Thymus (tissue), 11 donors: Measurements from ENCODE around the gene CD248. TPM values are rescaled to one million over a fixed set of nuclear protein-coding genes. Genes with fewer than 3 reads are reported as not detected.
A peak's percentile ranks its signal among the peaks of the same experiment; 100 is the strongest.
"Not testable (repeated sequence)": the region's sequence is repeated elsewhere in the genome, so short reads cannot be mapped to it uniquely, and the experiment has no call there.

ENCODE experiments used
- DNase-seq, 9 donors: peaks; one replicate each; pipeline ENCODE4 v3.0.0-alpha.2; 2013; ENCODE audit warnings: low spot score in 9 of 9, low read depth in 6 of 9, missing footprints in 1 of 9
- H3K27ac ChIP-seq, 2 donors: one replicate each; pipeline ENCODE4 v1.5.1; 2013; ENCODE audit warnings: control low read depth in 1 of 2, low read depth in 1 of 2, low read length in 1 of 2, mild to moderate bottlenecking in 1 of 2, moderate library complexity in 1 of 2
- H3K27me3 ChIP-seq, 2 donors: one replicate each; pipeline ENCODE4 v1.5.1; 2013; ENCODE audit warnings: low read length in 1 of 2; ENCODE audit not compliant: control insufficient read depth in 2 of 2, insufficient read depth in 1 of 2
- H3K36me3 ChIP-seq, 2 donors: one replicate each; pipeline ENCODE4 v1.5.1; 2013; ENCODE audit warnings: low read length in 1 of 2, mild to moderate bottlenecking in 1 of 2, moderate library complexity in 1 of 2; ENCODE audit not compliant: control insufficient read depth in 2 of 2, insufficient read depth in 2 of 2
- H3K4me1 ChIP-seq, 2 donors: one replicate each; pipeline ENCODE4 v1.5.1; 2013; ENCODE audit warnings: low read length in 2 of 2; ENCODE audit not compliant: control insufficient read depth in 2 of 2, insufficient read depth in 2 of 2
- H3K4me3 ChIP-seq, 2 donors: one replicate each; pipeline ENCODE4 v1.5.1; 2013; ENCODE audit warnings: low read length in 2 of 2, control low read depth in 1 of 2, mild to moderate bottlenecking in 1 of 2
- H3K9me3 ChIP-seq, 2 donors: one replicate each; pipeline ENCODE4 v1.5.1; 2013; ENCODE audit warnings: low read length in 1 of 2, mild to moderate bottlenecking in 1 of 2; ENCODE audit not compliant: control insufficient read depth in 2 of 2, insufficient read depth in 1 of 2
- WGBS: extraction: QIAGEN DNeasy Blood & Tissue Kit; methylation state at CpG from one replicate; pipeline ENCODE4 v1.1.7; 2013; 5-methylcytosine and 5-hydroxymethylcytosine counted together
- polyA plus RNA-seq: library from polyadenylated mRNA; stranded (reverse); fragments of 200-250 nt; gene quantifications from one replicate; pipeline ENCODE4 v1.2.3, GENCODE V29; 2013
- total RNA-seq: library from RNA; stranded (reverse); fragments of 120-200 nt; gene quantifications from one replicate; pipeline ENCODE4 v1.2.4, GENCODE V29; 2013
- donor health status: healthy.

CD248 gene
- total and polyA plus RNA-seq, 2 donors: 3.0 to 7.7 TPM

- H3K36me3 ChIP-seq: no peaks in the 10 kb centered on the region
- no peak for DNase-seq
- peaks cover 20 to 53% of the 10 kb centered on the region in 2 donors for H3K4me1 ChIP-seq
- H3K4me3 ChIP-seq: peak overlapping the region; percentile 58 to 61
- H3K27ac ChIP-seq: peak overlapping the region; percentile 97 to 99
- H3K9me3 ChIP-seq: peaks cover 0 to 11% of the 10 kb centered on the region in 2 donors
- peaks cover 0 to 6% of the 10 kb centered on the region in 2 donors for H3K27me3 ChIP-seq
- 36% methylated on average over 26 of the region's 26 CpGs for WGBS
These were observed 5.3 kb downstream of the CD248 start for GRCh38 chr11:66311470-66311964.

GRCh38 chr11:66310803-66311440 lies 5.9 kb downstream of the CD248 start:
- DNase-seq, H3K9me3 ChIP-seq, H3K27ac ChIP-seq, H3K4me3 ChIP-seq, H3K36me3 ChIP-seq, H3K27me3 ChIP-seq: not testable (repeated sequence)
- peaks cover 16 to 47% of the 10 kb centered on the region in 2 donors for H3K4me1 ChIP-seq
- 95% methylated on average over 18 of the region's 18 CpGs for WGBS

- WGBS: 95% methylated on average over 8 of the region's 8 CpGs
These were observed 6.5 kb downstream of the CD248 start for GRCh38 chr11:66310324-66310723.

GRCh38 chr11:66309475-66309874 lies 7.4 kb downstream of the CD248 start:
- H3K4me1 ChIP-seq: peaks cover 16 to 33% of the 10 kb centered on the region in 2 donors
- peaks cover 0 to 3% of the 10 kb centered on the region in 2 donors for H3K9me3 ChIP-seq
- DNase-seq: no peak
- 67% methylated on average over 3 of the region's 3 CpGs for WGBS
- peaks cover 0 to 9% of the 10 kb centered on the region in 2 donors for H3K27me3 ChIP-seq
- no peak overlapping the region for H3K4me3 ChIP-seq
- H3K36me3 ChIP-seq: no peaks in the 10 kb centered on the region
- no peak overlapping the region for H3K27ac ChIP-seq

More at GRCh38 chr11:66310324-66310723, 6.5 kb downstream of the CD248 start:
- H3K4me3 ChIP-seq: no peak overlapping the region
- peaks cover 0 to 3% of the 10 kb centered on the region in 2 donors for H3K9me3 ChIP-seq
- peaks cover 16 to 41% of the 10 kb centered on the region in 2 donors for H3K4me1 ChIP-seq
- no peak for DNase-seq
- H3K27ac ChIP-seq: no peak overlapping the region
- H3K27me3 ChIP-seq: peaks cover 0 to 5% of the 10 kb centered on the region in 2 donors
- no peaks in the 10 kb centered on the region for H3K36me3 ChIP-seq

- Histone ChIP-seq H3K27ac (no peak overlapping the region), H3K4me1 (no peaks in the 10 kb centered on the region), H3K9me3 (no peaks in the 10 kb centered on the region), H3K27me3 (peaks cover 0 to 10% of the 10 kb centered on the region in 2 donors), H3K4me3 (no peak overlapping the region), H3K36me3 (no peaks in the 10 kb centered on the region)
- no peak for DNase-seq
- 95% methylated on average over 12 of the region's 12 CpGs for WGBS
These were observed 14.2 kb downstream of the CD248 start for GRCh38 chr11:66302656-66303055.

GRCh38 chr11:66299186-66299585 lies 17.7 kb downstream of the CD248 start:
- Histone ChIP-seq H3K27me3 (peaks cover 8 to 34% of the 10 kb centered on the region in 2 donors), H3K4me3 (no peak overlapping the region), H3K9me3 (no peaks in the 10 kb centered on the region), H3K36me3 (no peaks in the 10 kb centered on the region), H3K27ac (no peak overlapping the region), H3K4me1 (no peaks in the 10 kb centered on the region)
- no peak for DNase-seq
- WGBS: 92% methylated on average over 3 of the region's 3 CpGs

GRCh38 chr11:66297610-66298009 lies 19.2 kb downstream of the CD248 start:
- no peak overlapping the region for H3K4me3 ChIP-seq
- H3K9me3 ChIP-seq: no peaks in the 10 kb centered on the region
- no peaks in the 10 kb centered on the region for H3K4me1 ChIP-seq
- peaks cover 22 to 49% of the 10 kb centered on the region in 2 donors for H3K27me3 ChIP-seq
- no peak overlapping the region for H3K27ac ChIP-seq
- no peak for DNase-seq
- WGBS: 77% methylated on average over 8 of the region's 8 CpGs
- H3K36me3 ChIP-seq: no peaks in the 10 kb centered on the region

- H3K4me3 ChIP-seq: no peak overlapping the region
- DNase-seq: no peak
- no peak overlapping the region for H3K27ac ChIP-seq
- no peaks in the 10 kb centered on the region for H3K36me3 ChIP-seq
- 90% methylated on average over 123 of the region's 123 CpGs for WGBS
- H3K4me1 ChIP-seq: peaks cover 9 to 14% of the 10 kb centered on the region in 2 donors
- peaks cover 0 to 3% of the 10 kb centered on the region in 2 donors for H3K9me3 ChIP-seq
- H3K27me3 ChIP-seq: peaks cover 43 to 76% of the 10 kb centered on the region in 2 donors
These were observed 21.9 kb downstream of the CD248 start for GRCh38 chr11:66294626-66295620.
